ENCODE data around the gene CNTNAP1. TPM values are rescaled to one million over a fixed set of nuclear protein-coding genes. Genes with fewer than 3 reads are reported as not detected.
A peak's percentile ranks its signal among the peaks of the same experiment; 100 is the strongest.
"Not testable (repeated sequence)": the region's sequence is repeated elsewhere in the genome, so short reads cannot be mapped to it uniquely, and the experiment has no call there.

The CNTNAP1 gene
- total RNA-seq, result 4.2 TPM
- long read RNA-seq, partial matches to known transcripts, result 1 of 1 reads
- long read RNA-seq, other reads (novel, unspliced or antisense), result 0 of 1 reads

GRCh38 chr17:42681976-42682721 is at the start of gene CNTNAP1:
TSS of gene CNTNAP1 (plus strand) at chr17:42682531. CDS start at chr17:42682830, 299 bp downstream.
- DNase-seq (peak; percentile 72), ATAC-seq (ENCODE audit: poor library complexity) (no peak)
- intact Hi-C loops (cut with DNase I), result loop anchor here (5.0 kb wide), 1 partner anchor 95 kb away; no protein-coding TSS in a partner anchor

GRCh38 chr17:42632949-42633444 is 49.3 kb upstream of the CNTNAP1 start:
- DNase-seq, result no peak
- ATAC-seq (ENCODE audit: poor library complexity), result no peak
- intact Hi-C loops (cut with DNase I), result no loop called here

- intact Hi-C loops (cut with DNase I), result no loop called here
- DNase-seq (no peak), ATAC-seq (ENCODE audit: poor library complexity) (no peak)
These were observed 42.7 kb upstream of the CNTNAP1 start for GRCh38 chr17:42639525-42640113.

- DNase-seq (no peak), ATAC-seq (ENCODE audit: poor library complexity) (no peak)
- intact Hi-C loops (cut with DNase I), result no loop called here
These were observed 42.2 kb upstream of the CNTNAP1 start for GRCh38 chr17:42640121-42640520.

- intact Hi-C loops (cut with DNase I), result no loop called here
- DNase-seq (no peak), ATAC-seq (ENCODE audit: poor library complexity) (no peak)
These were observed 40.0 kb upstream of the CNTNAP1 start for GRCh38 chr17:42642336-42642735.

- ATAC-seq (ENCODE audit: poor library complexity), result no peak
- intact Hi-C loops (cut with DNase I), result no loop called here
- DNase-seq, result no peak
These were observed 34.6 kb upstream of the CNTNAP1 start for GRCh38 chr17:42647778-42648177.

GRCh38 chr17:42651392-42651791 is 30.9 kb upstream of the CNTNAP1 start:
- DNase-seq, result no peak
- intact Hi-C loops (cut with DNase I), result no loop called here
- no peak for ATAC-seq (ENCODE audit: poor library complexity)

- peak; percentile 82 for DNase-seq
- intact Hi-C loops (cut with DNase I), result no loop called here
- ATAC-seq (ENCODE audit: poor library complexity), result peak; percentile 88
These were observed 28.9 kb upstream of the CNTNAP1 start for GRCh38 chr17:42653179-42654124.

- DNase-seq (no peak), ATAC-seq (ENCODE audit: poor library complexity) (no peak)
- intact Hi-C loops (cut with DNase I), result no loop called here
These were observed 26.8 kb upstream of the CNTNAP1 start for GRCh38 chr17:42655528-42655927.

- intact Hi-C loops (cut with DNase I), result no loop called here
- ATAC-seq (ENCODE audit: poor library complexity) (no peak), DNase-seq (no peak)
These were observed 24.3 kb upstream of the CNTNAP1 start for GRCh38 chr17:42657824-42658588.

GRCh38 chr17:42659079-42659931 is 23.0 kb upstream of the CNTNAP1 start, which contains the start of gene TUBG2:
TSS of gene TUBG2 (plus strand) at chr17:42659284. CDS start at chr17:42659504, 220 bp downstream.
- intact Hi-C loops (cut with DNase I), result no loop called here
- ATAC-seq (ENCODE audit: poor library complexity), result peak; percentile 95
- peak; percentile 92 for DNase-seq

- peak; percentile 26 for ATAC-seq (ENCODE audit: poor library complexity)
- intact Hi-C loops (cut with DNase I); DNase-seq: not testable (repeated sequence)
These were observed 22.4 kb upstream of the CNTNAP1 start for GRCh38 chr17:42659932-42660274.

GRCh38 chr17:42660692-42661345 is 21.5 kb upstream of the CNTNAP1 start:
- DNase-seq, result no peak
- no peak for ATAC-seq (ENCODE audit: poor library complexity)
- intact Hi-C loops (cut with DNase I), result no loop called here

GRCh38 chr17:42665581-42666001 is 16.7 kb upstream of the CNTNAP1 start:
- DNase-seq, result no peak

GRCh38 chr17:42666126-42666525 is 16.2 kb upstream of the CNTNAP1 start:
- intact Hi-C loops (cut with DNase I); DNase-seq; ATAC-seq (ENCODE audit: poor library complexity): not testable (repeated sequence)

More at GRCh38 chr17:42665581-42666001, 16.7 kb upstream of the CNTNAP1 start:
- intact Hi-C loops (cut with DNase I), result no loop called here
- ATAC-seq (ENCODE audit: poor library complexity), result no peak

GRCh38 chr17:42667088-42667951 is 15.0 kb upstream of the CNTNAP1 start:
- ATAC-seq (ENCODE audit: poor library complexity), result peak; percentile 49
- no peak for DNase-seq
- intact Hi-C loops (cut with DNase I), result no loop called here
